Mesothelial cell of epicardium (in vitro differentiated cells): ENCODE measurements around the gene GPR84. TPM values are rescaled to one million over a fixed set of nuclear protein-coding genes. Genes with fewer than 3 reads are reported as not detected.
"Not testable (repeated sequence)": the region's sequence is repeated elsewhere in the genome, so short reads cannot be mapped to it uniquely, and the experiment has no call there.

ENCODE experiments used
- DNase-seq, 2 experiments: peaks; one replicate each; pipeline ENCODE4 v3.0.0; 2021; ENCODE audit warnings: low spot score in 2 of 2; ENCODE audit not compliant: unreplicated experiment in 2 of 2
- H3K27ac Mint-ChIP-seq: 2 replicates; pipeline ENCODE4 v1.8.0; 2021; ENCODE audit warnings: mixed read lengths
- H3K27me3 Mint-ChIP-seq: 2 replicates; pipeline ENCODE4 v1.8.0; 2021; ENCODE audit warnings: low read depth, mixed read lengths
- H3K36me3 Mint-ChIP-seq: 2 replicates; pipeline ENCODE4 v1.8.0; 2021; ENCODE audit warnings: mixed read lengths
- H3K4me1 Mint-ChIP-seq: 2 replicates; pipeline ENCODE4 v1.8.0; 2021; ENCODE audit warnings: mixed read lengths
- H3K4me3 Mint-ChIP-seq: 2 replicates; pipeline ENCODE4 v1.8.0; 2021; ENCODE audit warnings: mild to moderate bottlenecking, moderate library complexity, mixed read lengths
- H3K9me3 Mint-ChIP-seq: 2 replicates; pipeline ENCODE4 v1.8.0; 2021; ENCODE audit warnings: mixed read lengths
- microRNA-seq: library from miRNA; unstranded; fragments of <30 nt; microRNA quantifications from one replicate; pipeline ENCODE4 v1.2.0, GENCODE V29; 2021; ENCODE audit warnings: inconsistent platforms, mixed read lengths
- total RNA-seq: library from RNA; stranded (reverse); gene quantifications from 3 replicates; pipeline ENCODE4 v1.2.1, GENCODE V29; 2021
- TF ChIP-seq, protein P1 (sequence below): fragments of 200-600 bp; sonication (generic); IDR thresholded peaks from one replicate; pipeline ENCODE4 v1.5.0; 2021; ENCODE audit warnings: antibody characterized with exemption; ENCODE audit not compliant: unreplicated experiment

GPR84 gene
- total RNA-seq, 1 donor from 2014 or later, result 0.18 TPM

DNA sequence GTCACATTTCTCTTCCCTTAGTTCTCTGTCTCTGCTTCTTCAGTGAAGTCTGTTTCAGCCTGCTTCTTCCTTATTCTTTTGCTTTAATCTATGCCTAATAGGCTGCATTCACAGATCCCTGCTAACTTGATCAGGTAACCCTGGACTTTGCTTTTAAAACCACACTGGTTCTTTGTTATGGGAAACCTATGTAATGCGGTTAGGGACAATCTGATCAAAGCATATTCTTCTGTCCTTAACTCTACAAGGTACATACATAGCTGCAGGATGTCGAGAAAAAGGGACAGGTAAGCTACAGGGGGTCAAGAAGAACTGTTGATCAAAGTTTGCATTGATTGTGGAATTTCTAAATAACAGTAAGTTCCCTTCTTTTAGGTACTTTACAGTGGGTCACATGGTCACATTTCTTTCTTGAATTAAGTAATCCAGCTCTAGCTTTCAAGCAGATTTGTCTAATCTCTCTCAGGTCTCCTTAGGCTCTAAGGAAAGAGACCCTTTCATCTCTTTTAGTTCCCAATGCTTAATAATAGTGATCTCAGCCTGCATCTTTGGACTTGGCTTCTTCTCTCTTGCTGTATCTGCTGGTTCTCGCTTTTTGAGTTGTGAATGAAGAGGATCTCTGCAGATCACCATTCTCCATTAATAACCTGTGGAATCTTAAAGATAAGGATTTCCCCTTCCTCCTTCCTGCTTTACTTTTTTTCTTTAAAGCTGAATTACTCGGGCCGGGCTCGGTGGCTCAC is 35.5 kb downstream of the GPR84 start:
- H3K4me1 Mint-ChIP-seq, result peaks cover 60% of the 10 kb centered on the region
- no peaks in the 10 kb centered on the region for H3K27me3 Mint-ChIP-seq
- no peak for DNase-seq
- TF ChIP-seq, protein P1, sequence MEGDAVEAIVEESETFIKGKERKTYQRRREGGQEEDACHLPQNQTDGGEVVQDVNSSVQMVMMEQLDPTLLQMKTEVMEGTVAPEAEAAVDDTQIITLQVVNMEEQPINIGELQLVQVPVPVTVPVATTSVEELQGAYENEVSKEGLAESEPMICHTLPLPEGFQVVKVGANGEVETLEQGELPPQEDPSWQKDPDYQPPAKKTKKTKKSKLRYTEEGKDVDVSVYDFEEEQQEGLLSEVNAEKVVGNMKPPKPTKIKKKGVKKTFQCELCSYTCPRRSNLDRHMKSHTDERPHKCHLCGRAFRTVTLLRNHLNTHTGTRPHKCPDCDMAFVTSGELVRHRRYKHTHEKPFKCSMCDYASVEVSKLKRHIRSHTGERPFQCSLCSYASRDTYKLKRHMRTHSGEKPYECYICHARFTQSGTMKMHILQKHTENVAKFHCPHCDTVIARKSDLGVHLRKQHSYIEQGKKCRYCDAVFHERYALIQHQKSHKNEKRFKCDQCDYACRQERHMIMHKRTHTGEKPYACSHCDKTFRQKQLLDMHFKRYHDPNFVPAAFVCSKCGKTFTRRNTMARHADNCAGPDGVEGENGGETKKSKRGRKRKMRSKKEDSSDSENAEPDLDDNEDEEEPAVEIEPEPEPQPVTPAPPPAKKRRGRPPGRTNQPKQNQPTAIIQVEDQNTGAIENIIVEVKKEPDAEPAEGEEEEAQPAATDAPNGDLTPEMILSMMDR, result no peak
- H3K4me3 Mint-ChIP-seq, result peak overlapping the region; percentile 7
- H3K36me3 Mint-ChIP-seq, result no peaks in the 10 kb centered on the region
- no peaks in the 10 kb centered on the region for H3K9me3 Mint-ChIP-seq
- H3K27ac Mint-ChIP-seq, result peak overlapping the region; percentile 91

DNA sequence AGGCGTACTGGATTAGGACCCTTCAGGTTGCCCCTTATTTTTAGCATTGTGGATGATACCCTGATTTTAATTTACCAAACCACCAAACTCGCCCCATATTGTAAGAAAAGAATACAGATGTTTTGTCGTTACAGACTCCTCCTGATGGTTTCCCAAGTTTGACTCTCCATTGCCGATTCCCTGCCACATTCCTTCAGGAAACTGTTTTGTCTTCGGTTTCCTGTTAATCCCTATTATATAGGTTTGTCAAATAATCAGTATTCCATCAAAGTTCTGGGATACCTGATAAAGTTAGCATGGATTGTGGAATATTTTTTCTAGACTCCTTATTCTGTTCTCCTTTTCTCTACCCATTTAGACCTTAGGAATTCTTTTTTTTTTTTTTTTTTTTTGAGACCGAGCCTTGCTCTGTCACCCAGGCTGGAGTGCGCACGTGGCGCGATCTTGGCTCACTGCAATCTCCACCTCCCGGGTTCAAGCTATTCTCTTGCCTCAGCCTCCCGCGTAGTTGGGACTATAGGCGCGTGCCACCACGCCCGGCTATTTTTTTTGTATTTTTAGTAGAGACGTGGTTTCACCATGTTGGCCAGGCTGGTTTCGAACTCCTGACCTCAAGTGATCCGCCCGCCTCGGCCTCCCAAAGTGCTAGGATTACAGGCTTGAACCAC is 38.7 kb downstream of the GPR84 start:
- Mint-ChIP-seq H3K4me3 (peak overlapping the region; percentile 94), H3K4me1 (peaks cover 44% of the 10 kb centered on the region), H3K27ac (peak overlapping the region; percentile 99)
- not testable (repeated sequence) for H3K27me3 Mint-ChIP-seq, H3K9me3 Mint-ChIP-seq, H3K36me3 Mint-ChIP-seq, DNase-seq

DNA sequence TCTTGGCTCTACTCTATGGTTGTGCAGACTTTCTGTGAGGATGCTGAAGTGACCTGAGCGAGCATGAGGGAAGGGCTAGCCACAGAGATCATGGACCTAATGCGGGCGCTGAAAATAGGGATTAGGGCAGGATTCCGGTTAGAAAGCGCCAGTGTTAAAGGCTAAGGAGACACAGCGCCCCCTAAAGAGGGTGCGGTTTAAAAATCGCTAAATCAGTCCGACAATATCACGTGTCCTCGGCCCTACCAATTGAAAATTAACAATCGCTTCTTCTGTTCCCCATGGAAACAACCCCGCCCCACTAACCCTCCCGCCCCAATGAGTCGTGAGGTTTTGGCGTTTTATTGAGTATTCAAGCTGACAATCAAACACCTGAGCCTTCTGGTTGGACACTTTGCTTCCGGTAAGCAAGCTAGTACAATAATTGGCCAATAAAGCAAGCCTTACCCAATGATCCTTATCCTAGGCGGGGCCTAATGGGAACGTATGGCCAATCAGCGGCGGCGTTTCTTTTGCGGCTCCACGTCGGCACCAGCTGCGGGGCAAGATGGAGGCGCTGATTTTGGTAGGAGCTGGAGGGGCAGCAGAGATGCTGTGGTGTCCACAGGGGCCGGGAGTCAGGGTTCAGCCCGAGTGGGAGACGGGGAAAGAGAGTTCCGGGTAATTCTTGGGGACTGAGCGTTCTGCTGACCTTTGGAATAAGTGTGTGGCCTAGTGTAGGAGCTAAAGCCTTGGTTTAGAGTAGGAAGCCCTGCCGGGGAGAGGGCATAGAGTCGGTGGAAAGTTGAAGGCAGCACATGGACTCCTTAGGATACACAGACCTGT is 39.5 kb downstream of the GPR84 start, which contains the start of gene COPZ1:
Gene COPZ1, plus strand, starts transcription at position 515 of the 825 bp plus-strand sequence. Its CDS starts 33 bp downstream, at position 548.
- no peaks in the 10 kb centered on the region for H3K9me3 Mint-ChIP-seq
- no peaks in the 10 kb centered on the region for H3K36me3 Mint-ChIP-seq
- no peaks in the 10 kb centered on the region for H3K27me3 Mint-ChIP-seq
- peaks cover 37% of the 10 kb centered on the region for H3K4me1 Mint-ChIP-seq
- TF ChIP-seq, protein P1, result peak; percentile 59
- H3K4me3 Mint-ChIP-seq, result peak within 1 kb of the TSS; percentile 94
- peak; percentile 84 to 90 for DNase-seq
- H3K27ac Mint-ChIP-seq, result peak within 1 kb of the TSS; percentile 99

DNA sequence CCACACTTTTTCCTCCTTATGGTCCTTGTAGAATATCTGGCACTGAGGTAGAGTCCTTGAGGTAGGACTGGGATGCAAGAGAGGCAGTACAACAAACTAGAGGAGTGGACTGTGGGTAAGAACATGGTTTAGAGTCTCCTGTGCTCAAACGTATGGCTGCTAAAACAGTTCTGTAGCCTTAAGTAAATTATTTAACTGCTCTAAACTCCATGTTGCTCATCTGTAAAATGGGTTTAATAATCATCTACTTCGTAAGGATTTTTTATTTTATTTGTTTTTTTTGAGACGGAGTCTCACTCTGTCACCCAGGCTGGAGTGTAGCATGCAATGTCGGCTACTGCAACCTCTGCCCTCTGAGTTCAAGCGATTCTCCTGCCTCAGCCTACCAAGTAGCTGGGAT is 42.9 kb downstream of the GPR84 start:
- Mint-ChIP-seq H3K4me3 (no peak overlapping the region), H3K4me1 (peaks cover 14% of the 10 kb centered on the region), H3K9me3 (no peaks in the 10 kb centered on the region), H3K27ac (no peak overlapping the region), H3K27me3 (no peaks in the 10 kb centered on the region), H3K36me3 (no peaks in the 10 kb centered on the region)
- no peak for DNase-seq
- TF ChIP-seq, protein P1, result no peak

Small RNA genes within 50 kb of the gene (microRNA-seq; reads per million reads assigned to microRNA genes)
- gene MIR148B, result 690 reads per million, percentile 77 among the genes with 10 or more reads in this experiment

Other genes starting within 250 kb of the GPR84 start
- gene SMUG1, start 175.5 kb downstream of the GPR84 start, total RNA-seq, result 39.5 to 47.1 TPM (median 46.1 TPM) in 3 replicates
- 209 to 219 TPM (median 217 TPM) in 3 replicates for gene CBX5, start 84.4 kb downstream of the GPR84 start, total RNA-seq
- gene HNRNPA1, start 83.8 kb downstream of the GPR84 start, total RNA-seq, result 2,201 to 2,231 TPM (median 2,205 TPM) in 3 replicates
- 0.45 to 0.75 TPM (median 0.47 TPM) in 3 replicates for gene NFE2, start 63.5 kb downstream of the GPR84 start, total RNA-seq
- 137 to 145 TPM (median 143 TPM) in 3 replicates for gene COPZ1, start 39.4 kb downstream of the GPR84 start, total RNA-seq
- gene ZNF385A, start 20.2 kb upstream of the GPR84 start, total RNA-seq, result 30.5 to 35.4 TPM (median 34.2 TPM) in 3 replicates
- gene ITGA5, start 54.8 kb upstream of the GPR84 start, total RNA-seq, result 60.7 to 71.9 TPM (median 65.3 TPM) in 3 replicates
- gene GTSF1, start 109.1 kb upstream of the GPR84 start, total RNA-seq, result not detected in 3 replicates
- gene NCKAP1L, start 133.3 kb upstream of the GPR84 start, total RNA-seq, result 0.02 to 0.16 TPM (median 0.04 TPM) in 3 replicates
- gene PDE1B, start 185.1 kb upstream of the GPR84 start, total RNA-seq, result 0.70 to 0.89 TPM (median 0.78 TPM) in 3 replicates
- 0.54 to 1.0 TPM (median 0.76 TPM) in 3 replicates for gene PPP1R1A, start 224.2 kb upstream of the GPR84 start, total RNA-seq